ENCODE data around the gene ARHGAP12. TPM values are rescaled to one million over a fixed set of nuclear protein-coding genes. Genes with fewer than 3 reads are reported as not detected.

The ARHGAP12 gene
- total and polyA plus RNA-seq, 2 donors (not counting 3 experiments of a cell fraction or from before 2014, with no cell fraction given), result 5.8 to 19.3 TPM

DNA sequence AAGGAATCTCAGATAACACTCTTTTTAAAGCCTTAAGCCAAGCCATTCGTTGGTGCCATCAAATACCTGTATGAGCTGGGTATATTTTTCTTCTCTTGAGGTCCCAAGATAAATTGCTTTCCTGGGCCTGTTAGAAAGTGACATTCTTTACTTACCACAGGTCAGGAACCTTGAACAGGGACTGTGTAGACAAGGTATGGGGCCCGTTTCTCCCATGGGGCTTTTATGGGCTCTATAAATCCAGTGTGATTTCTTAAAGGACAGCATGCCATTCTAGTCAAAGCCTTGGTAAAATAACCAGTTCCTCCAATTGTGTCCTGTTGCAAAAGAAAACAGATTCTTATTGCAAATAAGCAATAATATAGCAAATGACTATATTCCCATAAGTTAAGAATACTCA lies 24.8 kb upstream of the ARHGAP12 start:
- POLR2A ChIA-PET, result no interaction called here
- intact Hi-C loops (cut with micrococcal nuclease), result no loop called here
- BruUV-seq (replicated peaks), result no TSS peak

More for the DNA sequence above, 24.8 kb upstream of the ARHGAP12 start:
- Histone ChIP-seq H3K79me2 (ENCODE audit: control insufficient read depth, insufficient read depth, low read length) (no peaks in the 10 kb centered on the region), H3K36me3 (ENCODE audit: control insufficient read depth in 2 of 2, extremely low read depth in 1 of 2, insufficient read depth in 2 of 2, low read length in 2 of 2) (no peaks in the 10 kb centered on the region), H3K4me2 (ENCODE audit: insufficient read depth, low read length) (no peak overlapping the region), H3K27me3 (ENCODE audit: control insufficient read depth in 2 of 2, insufficient read depth in 2 of 2, low read length in 2 of 2) (no peaks in the 10 kb centered on the region), H3K4me3 (replicated peaks in 1 of 3; ENCODE audit: insufficient read depth in 1 of 3, low read depth in 1 of 3, low read length in 3 of 3) (no peak overlapping the region), H3K4me1 (ENCODE audit: control insufficient read depth, extremely low read depth, insufficient read depth, low read length) (peaks cover 12% of the 10 kb centered on the region), H3K9me1 (replicated peaks; ENCODE audit: control insufficient read depth, extremely low read depth, insufficient read depth, low read length) (no peaks in the 10 kb centered on the region), H3K9ac (replicated peaks; ENCODE audit: extremely low read depth, insufficient read depth, low read length) (no peak overlapping the region), H4K20me1 (replicated peaks; ENCODE audit: control insufficient read depth, extremely low read depth, insufficient read depth, low read length) (no peaks in the 10 kb centered on the region), H3K9me3 (replicated peaks; ENCODE audit: control insufficient read depth, insufficient read depth, low read length) (no peaks in the 10 kb centered on the region), H2AFZ (ENCODE audit: low read depth, low read length) (no peak overlapping the region), H3K27ac (ENCODE audit: insufficient read depth, low read depth, low read length) (no peak overlapping the region)
- no peak for FAIRE-seq
- DNase-seq (ENCODE audit: low read depth, low spot score), result no peak
- no peak for TF ChIP-seq POLR2AphosphoS5 (IDR thresholded peaks at IDR 0.05; ENCODE audit: insufficient read depth, low read depth, low read length)
- TF ChIP-seq EZH2 (IDR thresholded peaks at IDR 0.05; ENCODE audit: borderline replicate concordance, low read depth, low read length, severe bottlenecking), result no peak
- TF ChIP-seq POLR2A (IDR thresholded peaks at IDR 0.05; ENCODE audit: low read depth, low read length), result no peak
- TF ChIP-seq CTCF (IDR thresholded peaks at IDR 0.05; ENCODE audit: extremely low read depth in 1 of 2, insufficient read depth in 1 of 2, low read depth in 1 of 2, low read length in 2 of 2), result no peak
- TF ChIP-seq JUN (IDR thresholded peaks at IDR 0.05; ENCODE audit: borderline replicate concordance, insufficient read depth, insufficient read length, low read depth), result no peak
- TF ChIP-seq, protein P1, sequence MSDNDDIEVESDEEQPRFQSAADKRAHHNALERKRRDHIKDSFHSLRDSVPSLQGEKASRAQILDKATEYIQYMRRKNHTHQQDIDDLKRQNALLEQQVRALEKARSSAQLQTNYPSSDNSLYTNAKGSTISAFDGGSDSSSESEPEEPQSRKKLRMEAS (IDR thresholded peaks at IDR 0.05; ENCODE audit: insufficient read depth, insufficient read length), result no peak
- no peak for TF ChIP-seq FOS (IDR thresholded peaks at IDR 0.05; ENCODE audit: borderline replicate concordance, insufficient read depth, low read length)
- dilution Hi-C loops (cut with MboI; ENCODE audit: extremely low pct_ligation_motif_present, low sequenced_read_pairs), result no loop called here
- CTCF ChIA-PET, result interaction anchor here (0.8 to 1.3 kb wide), 2 partner anchors 91 to 245 kb away, joined by 3 to 6 read pairs; no protein-coding TSS in a partner anchor

All from endothelial cell of umbilical vein (primary cell).